OCI-LY3 (cell line): ENCODE measurements around the gene F8.

ENCODE experiments used
- H2AFZ ChIP-seq: fragments of 200-600, 300-600 bp; shearing (Covaris generic); 2 replicates; pipeline ENCODE4 v1.6.0; 2014; ENCODE audit warnings: antibody characterized with exemption, low read depth, low read length
- H3K27ac ChIP-seq: fragments of 200-600, 300-600 bp; sonication (generic); 2 replicates; pipeline ENCODE4 v1.5.1; 2014; ENCODE audit warnings: mild to moderate bottlenecking, low read length, moderate library complexity, mixed read lengths
- H3K27me3 ChIP-seq: fragments of 200-600, 300-600 bp; sonication (generic); 2 replicates; pipeline ENCODE4 v1.6.1; 2014; ENCODE audit warnings: low read depth, low read length, mixed read lengths
- H3K36me3 ChIP-seq: fragments of 200-600, 300-600 bp; sonication (generic); replicated peaks from 2 replicates; pipeline ENCODE3; 2014; ENCODE audit warnings: low read depth, low read length, mixed read lengths
- H3K4me1 ChIP-seq: fragments of 300-600, 200-600 bp; sonication (generic); 2 replicates; pipeline ENCODE4 v1.6.1; 2014; ENCODE audit warnings: low read length, mixed read lengths
- H3K4me2 ChIP-seq: fragments of 200-600, 300-600 bp; sonication (generic); 2 replicates; pipeline ENCODE4 v1.6.1; 2014; ENCODE audit warnings: low read length, mixed read lengths
- H3K4me3 ChIP-seq: fragments of 300-600, 200-600 bp; sonication (generic); 2 replicates; pipeline ENCODE4 v1.5.1; 2014; ENCODE audit warnings: antibody characterized with exemption, mild to moderate bottlenecking, low read length, moderate library complexity
- H3K79me2 ChIP-seq: fragments of 300-600, 200-600 bp; shearing (Covaris generic); 2 replicates; pipeline ENCODE4 v1.6.1; 2014; ENCODE audit warnings: mild to moderate bottlenecking, low read length, mixed read lengths
- H3K9ac ChIP-seq: fragments of 300-600, 200-600 bp; shearing (Covaris generic); 2 replicates; pipeline ENCODE4 v1.6.0; 2014; ENCODE audit warnings: mild to moderate bottlenecking, low read length, moderate library complexity
- H3K9me3 ChIP-seq: fragments of 200-600, 300-600 bp; shearing (Covaris generic); 2 replicates; pipeline ENCODE4 v1.6.1; 2014; ENCODE audit warnings: low read length, mixed read lengths; ENCODE audit not compliant: insufficient read depth
- H4K20me1 ChIP-seq: fragments of 200-600, 300-600 bp; sonication (generic); 2 replicates; pipeline ENCODE4 v1.6.1; 2016; ENCODE audit warnings: low read length, mixed read lengths; ENCODE audit not compliant: insufficient read depth
- CTCF ChIP-seq: fragments of 200-600, 300-600 bp; sonication (generic); IDR thresholded peaks from 2 replicates; pipeline ENCODE4 v1.5.1; 2014; ENCODE audit warnings: antibody characterized with exemption, low read length, low read depth
- EZH2phosphoT487 ChIP-seq: fragments of 200-600 bp; shearing (Covaris generic); IDR thresholded peaks from 2 replicates; pipeline ENCODE4 v1.6.1; 2018; ENCODE audit warnings: antibody characterized with exemption, mixed run types, low read depth

The F8 gene

GRCh38 chrX:154833746-154834274, 188.7 kb downstream of the F8 start:
- H4K20me1 ChIP-seq = no peaks in the 10 kb centered on the region
- no peak overlapping the region for H3K4me2 ChIP-seq
- TF ChIP-seq CTCF (no peak), EZH2phosphoT487 (no peak)
- H2AFZ ChIP-seq = no peak overlapping the region
- no peaks in the 10 kb centered on the region for H3K79me2 ChIP-seq
- H3K27ac ChIP-seq = no peak overlapping the region
- H3K27me3 ChIP-seq = no peaks in the 10 kb centered on the region
- no peaks in the 10 kb centered on the region for H3K9me3 ChIP-seq
- H3K4me1 ChIP-seq = peaks cover 9% of the 10 kb centered on the region
- H3K36me3 ChIP-seq = no peaks in the 10 kb centered on the region
- H3K9ac ChIP-seq = no peak overlapping the region
- no peak overlapping the region for H3K4me3 ChIP-seq

GRCh38 chrX:154829926-154830442, 192.5 kb downstream of the F8 start:
- Histone ChIP-seq H3K4me1 (peaks cover 36% of the 10 kb centered on the region), H3K4me3 (no peak overlapping the region), H2AFZ (0 out of 2 replicates have a peak overlapping the region, but pooled peaks have one; percentile 4), H4K20me1 (no peaks in the 10 kb centered on the region), H3K79me2 (no peaks in the 10 kb centered on the region), H3K27me3 (no peaks in the 10 kb centered on the region), H3K9ac (no peak overlapping the region), H3K36me3 (no peaks in the 10 kb centered on the region), H3K27ac (no peak overlapping the region), H3K9me3 (no peaks in the 10 kb centered on the region), H3K4me2 (no peak overlapping the region)
- TF ChIP-seq EZH2phosphoT487 = no peak
- no peak for TF ChIP-seq CTCF

GRCh38 chrX:154829134-154829533, 193.4 kb downstream of the F8 start:
- no peaks in the 10 kb centered on the region for H3K27me3 ChIP-seq
- no peak for TF ChIP-seq CTCF
- TF ChIP-seq EZH2phosphoT487 = no peak
- H3K4me2 ChIP-seq = peak overlapping the region; percentile 6; the same call in 1 of the 2 replicates
- no peak overlapping the region for H3K4me3 ChIP-seq
- no peaks in the 10 kb centered on the region for H3K9me3 ChIP-seq
- H3K27ac ChIP-seq = no peak overlapping the region
- H3K4me1 ChIP-seq = peaks cover 36% of the 10 kb centered on the region
- H3K9ac ChIP-seq = no peak overlapping the region
- H3K79me2 ChIP-seq = no peaks in the 10 kb centered on the region
- peak overlapping the region; percentile 4; the same call in 1 of the 2 replicates for H2AFZ ChIP-seq
- no peaks in the 10 kb centered on the region for H4K20me1 ChIP-seq
- H3K36me3 ChIP-seq = no peaks in the 10 kb centered on the region

GRCh38 chrX:154828016-154828408, 194.5 kb downstream of the F8 start:
- TF ChIP-seq EZH2phosphoT487 = no peak
- no peak for TF ChIP-seq CTCF
- no peaks in the 10 kb centered on the region for H4K20me1 ChIP-seq
- H3K4me2 ChIP-seq = peak overlapping the region; percentile 66
- H3K27me3 ChIP-seq = no peaks in the 10 kb centered on the region
- H3K27ac ChIP-seq = peak overlapping the region; percentile 77
- H3K4me3 ChIP-seq = peak overlapping the region; percentile 44
- H2AFZ ChIP-seq = 0 out of 2 replicates have a peak overlapping the region, but pooled peaks have one; percentile 72
- H3K4me1 ChIP-seq = peaks cover 45% of the 10 kb centered on the region
- H3K9me3 ChIP-seq = no peaks in the 10 kb centered on the region
- no peaks in the 10 kb centered on the region for H3K79me2 ChIP-seq
- H3K9ac ChIP-seq = peak overlapping the region; percentile 9; the same call in 1 of the 2 replicates
- no peaks in the 10 kb centered on the region for H3K36me3 ChIP-seq
